G401 (cell line): Measurements from ENCODE around the gene ATRX. TPM values are rescaled to one million over a fixed set of nuclear protein-coding genes. Genes with fewer than 3 reads are reported as not detected.
"Not testable (repeated sequence)": the region's sequence is repeated elsewhere in the genome, so short reads cannot be mapped to it uniquely, and the experiment has no call there.

ENCODE experiments used
- DNase-seq: peaks from one replicate; pipeline ENCODE4 v3.0.0-alpha.2; 2015; ENCODE audit warnings: low spot score
- in situ Hi-C: cut with HindIII; loops from 2 replicates; pipeline ENCODE4 v1.10.0; 2016; ENCODE audit warnings: low sequenced_read_pairs, mixed read lengths
- total RNA-seq: library from RNA; depleted of rRNA; stranded (reverse); fragments of >200 nt; shearing (Covaris generic); gene quantifications from 2 replicates; pipeline ENCODE4 v1.2.3, GENCODE V29; 2014

The ATRX gene
- total RNA-seq, 1 experiment from 2014 or later: 40.4 TPM

- no peak for DNase-seq
- in situ Hi-C loops: no loop called here
Measured at GRCh38 chrX:77640702-77641101, 145.3 kb downstream of the ATRX start.

- no peak for DNase-seq
- in situ Hi-C loops: no loop called here
Measured at GRCh38 chrX:77639820-77640219, 146.2 kb downstream of the ATRX start.

- DNase-seq: no peak
- in situ Hi-C loops: no loop called here
Measured at GRCh38 chrX:77638397-77638796, 147.6 kb downstream of the ATRX start.

GRCh38 chrX:77635373-77635772 lies 150.6 kb downstream of the ATRX start:
- DNase-seq: no peak
- in situ Hi-C loops: no loop called here

- in situ Hi-C loops: no loop called here
- no peak for DNase-seq
Measured at GRCh38 chrX:77628294-77629025, 157.6 kb downstream of the ATRX start.

GRCh38 chrX:77622672-77623071 lies 163.3 kb downstream of the ATRX start:
- DNase-seq: no peak
- in situ Hi-C loops: no loop called here

- in situ Hi-C loops: no loop called here
- DNase-seq: peak; percentile 2
Measured at GRCh38 chrX:77622233-77622632, 163.8 kb downstream of the ATRX start.

- in situ Hi-C loops, DNase-seq: not testable (repeated sequence)
Measured at GRCh38 chrX:77621453-77621852, 164.6 kb downstream of the ATRX start.

GRCh38 chrX:77617206-77617605 lies 168.8 kb downstream of the ATRX start:
- no peak for DNase-seq
- in situ Hi-C loops: no loop called here

GRCh38 chrX:77603635-77604336 lies 182.2 kb downstream of the ATRX start:
- no peak for DNase-seq

GRCh38 chrX:77597511-77597910 lies 188.5 kb downstream of the ATRX start:
- in situ Hi-C loops: no loop called here
- DNase-seq: no peak

More at GRCh38 chrX:77603635-77604336, 182.2 kb downstream of the ATRX start:
- in situ Hi-C loops: no loop called here

- DNase-seq: no peak
- in situ Hi-C loops: no loop called here
Measured at GRCh38 chrX:77597090-77597489, 188.9 kb downstream of the ATRX start.

GRCh38 chrX:77595848-77596247 lies 190.2 kb downstream of the ATRX start:
- no peak for DNase-seq
- in situ Hi-C loops: no loop called here

- in situ Hi-C loops: no loop called here
- DNase-seq: no peak
Measured at GRCh38 chrX:77572322-77572721, 213.7 kb downstream of the ATRX start.

GRCh38 chrX:77565278-77565677 lies 220.7 kb downstream of the ATRX start:
- DNase-seq: no peak
- in situ Hi-C loops: no loop called here

- in situ Hi-C loops: no loop called here
- no peak for DNase-seq
Measured at GRCh38 chrX:77564823-77565222, 221.2 kb downstream of the ATRX start.

- no peak for DNase-seq
- in situ Hi-C loops: no loop called here
Measured at GRCh38 chrX:77561372-77561771, 224.6 kb downstream of the ATRX start.

- DNase-seq: no peak
- in situ Hi-C loops: no loop called here
Measured at GRCh38 chrX:77556276-77556675, 229.7 kb downstream of the ATRX start.

GRCh38 chrX:77548751-77549150 lies 237.3 kb downstream of the ATRX start:
- no peak for DNase-seq
- in situ Hi-C loops: no loop called here

- in situ Hi-C loops, DNase-seq: not testable (repeated sequence)
Measured at GRCh38 chrX:77539778-77540177, 246.2 kb downstream of the ATRX start.

GRCh38 chrX:77531261-77531660 lies 254.8 kb downstream of the ATRX start:
- DNase-seq, in situ Hi-C loops: not testable (repeated sequence)
